Thyroid gland (tissue), 4 donors: Measurements from ENCODE around the gene PAK4. TPM values are rescaled to one million over a fixed set of nuclear protein-coding genes. Genes with fewer than 3 reads are reported as not detected.
A peak's percentile ranks its signal among the peaks of the same experiment; 100 is the strongest.

Experiments used
- DNase-seq, 2 donors: peaks; one replicate each; pipeline ENCODE4 v3.0.0-alpha.2; 2019
- H3K27ac ChIP-seq, 3 donors: fragments of 200-600 bp; sonication (generic); 1 replicate in 2 of 3; 2 replicates in 1 of 3; pipeline ENCODE4 v1.5.1; 2016 to 2019; ENCODE audit warnings: mild to moderate bottlenecking in 1 of 3, moderate library complexity in 1 of 3
- H3K27me3 ChIP-seq: fragments of 200-600 bp; sonication (generic); one replicate; pipeline ENCODE4 v1.5.1; 2019
- H3K36me3 ChIP-seq, 2 donors: fragments of 200-600 bp; sonication (generic); one replicate each; pipeline ENCODE4 v1.5.1; 2016 to 2019
- H3K4me1 ChIP-seq, 2 donors: fragments of 200-600 bp; sonication (generic); one replicate each; pipeline ENCODE4 v1.5.1; 2017 to 2019
- H3K4me3 ChIP-seq, 3 donors: fragments of 200-600 bp; sonication (generic); replicated peaks in 1 of 3; 1 replicate in 2 of 3; 2 replicates in 1 of 3; pipeline ENCODE4 v1.5.1; 2016; ENCODE audit warnings: mild to moderate bottlenecking in 1 of 3
- H3K9me3 ChIP-seq: fragments of 200-600 bp; sonication (generic); one replicate; pipeline ENCODE4 v1.5.1; 2017
- CTCF ChIP-seq, 6 experiments: fragments of 200-600 bp in 3 of 6; fragments of 450-650 bp in 3 of 6; sonication (generic) in 3 of 6; IDR thresholded peaks; one replicate each; pipeline ENCODE4 v1.5.1; 2016 to 2019; ENCODE audit warnings: antibody characterized with exemption in 6 of 6, mild to moderate bottlenecking in 2 of 6, inconsistent platforms in 1 of 6, moderate library complexity in 1 of 6
- POLR2A ChIP-seq, 2 donors: fragments of 450-650 bp; IDR thresholded peaks; one replicate each; pipeline ENCODE4 v1.6.1; 2017; ENCODE audit warnings: antibody characterized with exemption in 2 of 2, mild to moderate bottlenecking in 2 of 2, moderate library complexity in 1 of 2
- WGBS, 2 donors: methylation state at CpG; one replicate each; pipeline ENCODE4 v1.1.5; 2017; 5-methylcytosine and 5-hydroxymethylcytosine counted together
- intact Hi-C: fragments of 100-400 bp; cut with DNase I; formaldehyde crosslinking; loops from one replicate; pipeline ENCODE4 v1.15.1; 2023
- total RNA-seq, 4 donors: library from RNA; depleted of rRNA; stranded (reverse); fragments of >200 nt; gene quantifications; one replicate each; pipeline ENCODE4 v1.2.3, GENCODE V29; 2016

PAK4 gene
- total RNA-seq, 4 donors from 2014 or later = 12.4 to 24.9 (median 23.2) TPM

- H3K9me3 ChIP-seq = no peaks in the 10 kb centered on the region
- no peaks in the 10 kb centered on the region for H3K36me3 ChIP-seq
- intact Hi-C loops = loop anchor here (2.0 kb wide), 1 partner anchor 209 kb away; no protein-coding TSS in a partner anchor
- no peaks in the 10 kb centered on the region for H3K27me3 ChIP-seq
- H3K27ac ChIP-seq = no peak overlapping the region
- peaks cover 0 to 1% of the 10 kb centered on the region in 2 donors for H3K4me1 ChIP-seq
- H3K4me3 ChIP-seq = no peak overlapping the region
- 35 to 56% methylated on average over 1 of the region's 1 CpG for WGBS, 2 donors
- DNase-seq = no peak
- TF ChIP-seq CTCF (IDR thresholded peaks at IDR 0.05) (no peak), POLR2A (IDR thresholded peaks at IDR 0.05) (no peak)
Measured at GRCh38 chr19:39119830-39120229, 5.8 kb upstream of the PAK4 start.

DNA sequence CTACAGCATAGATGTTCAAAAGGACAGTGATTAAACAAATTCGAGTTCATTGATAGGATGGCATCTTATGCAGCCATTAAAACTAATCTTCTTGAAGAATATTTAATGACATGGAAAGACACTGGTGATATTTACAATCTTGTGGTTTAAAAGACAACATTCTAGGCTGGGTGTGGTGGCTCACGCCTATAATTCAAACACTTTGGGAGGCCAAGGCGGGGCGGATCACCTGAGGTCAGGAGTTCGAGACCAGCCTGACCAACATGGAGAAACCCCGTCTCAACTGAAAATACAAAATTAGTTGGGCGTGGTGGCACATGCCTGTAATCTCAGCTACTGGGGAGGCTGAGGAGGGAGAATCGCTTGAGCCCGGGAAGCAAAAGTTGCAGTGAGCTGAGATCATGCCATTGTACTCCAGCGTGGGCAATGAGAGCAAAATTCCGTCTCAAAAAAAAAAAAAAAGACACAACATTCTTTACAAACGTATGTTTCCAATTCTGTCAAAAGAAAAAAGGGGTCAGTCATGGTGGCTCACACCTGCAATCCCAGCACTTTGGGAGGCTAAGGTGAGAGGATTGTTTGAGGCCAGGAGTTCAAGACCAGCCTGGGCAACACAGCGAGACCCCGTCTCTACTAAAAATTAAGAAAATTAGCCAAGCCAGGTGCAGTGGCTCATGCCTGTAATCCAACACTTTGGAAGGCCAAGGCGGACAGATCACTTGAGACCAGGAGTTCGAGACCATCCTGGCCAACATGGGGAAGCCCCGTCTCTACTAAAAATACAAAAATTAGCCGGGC, 2.5 kb upstream of the PAK4 start:
- Histone ChIP-seq H3K9me3 (no peaks in the 10 kb centered on the region), H3K4me1 (peaks cover 14 to 24% of the 10 kb centered on the region in 2 donors), H3K27ac (no peak overlapping the region), H3K36me3 (no peaks in the 10 kb centered on the region), H3K4me3 (no peak overlapping the region), H3K27me3 (no peaks in the 10 kb centered on the region)
- intact Hi-C loops = no loop called here
- DNase-seq = no peak
- WGBS, 2 donors = 80 to 81% methylated on average over 18 of the region's 18 CpGs
- no peak for TF ChIP-seq POLR2A (IDR thresholded peaks at IDR 0.05)
- no peak for TF ChIP-seq CTCF (IDR thresholded peaks at IDR 0.05)

DNA sequence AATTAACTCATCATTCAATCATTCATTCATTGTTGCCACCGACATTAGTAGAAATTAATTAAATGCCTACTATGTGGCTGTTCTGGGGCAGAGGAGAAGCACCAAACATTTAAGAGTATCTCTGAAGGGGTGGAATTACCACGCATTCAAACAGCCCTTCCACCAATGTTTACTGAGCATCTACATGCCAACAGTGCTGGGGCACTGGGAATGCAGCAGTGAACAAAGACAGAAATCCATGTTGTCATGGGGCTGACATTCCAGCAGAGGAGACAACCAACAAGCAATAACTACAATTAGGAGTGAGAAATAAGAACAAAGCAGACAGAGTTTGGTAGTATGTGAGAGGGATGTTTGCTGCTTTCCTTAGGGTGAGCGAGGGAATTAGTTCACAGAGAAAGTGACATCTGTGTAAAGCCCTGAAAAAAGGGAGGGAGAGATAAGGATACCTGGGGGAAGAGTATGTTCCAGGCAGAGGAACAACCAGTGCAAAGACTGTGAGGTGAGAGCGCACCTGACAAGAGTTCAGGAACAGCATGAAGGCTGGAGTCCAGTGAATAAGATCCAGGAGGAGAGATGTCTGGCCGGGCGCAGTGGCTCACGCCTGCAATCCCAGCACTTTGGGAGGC, 1.3 kb upstream of the PAK4 start:
- H3K9me3 ChIP-seq = no peaks in the 10 kb centered on the region
- DNase-seq = no peak
- TF ChIP-seq POLR2A (IDR thresholded peaks at IDR 0.05) = no peak
- no peak for TF ChIP-seq CTCF (IDR thresholded peaks at IDR 0.05)
- 77 to 82% methylated on average over 7 of the region's 7 CpGs for WGBS, 2 donors
- peaks cover 24 to 35% of the 10 kb centered on the region in 2 donors for H3K4me1 ChIP-seq
- H3K27ac ChIP-seq = no peak overlapping the region
- H3K36me3 ChIP-seq = no peaks in the 10 kb centered on the region
- intact Hi-C loops = no loop called here
- H3K27me3 ChIP-seq = no peaks in the 10 kb centered on the region
- no peak overlapping the region for H3K4me3 ChIP-seq

DNA sequence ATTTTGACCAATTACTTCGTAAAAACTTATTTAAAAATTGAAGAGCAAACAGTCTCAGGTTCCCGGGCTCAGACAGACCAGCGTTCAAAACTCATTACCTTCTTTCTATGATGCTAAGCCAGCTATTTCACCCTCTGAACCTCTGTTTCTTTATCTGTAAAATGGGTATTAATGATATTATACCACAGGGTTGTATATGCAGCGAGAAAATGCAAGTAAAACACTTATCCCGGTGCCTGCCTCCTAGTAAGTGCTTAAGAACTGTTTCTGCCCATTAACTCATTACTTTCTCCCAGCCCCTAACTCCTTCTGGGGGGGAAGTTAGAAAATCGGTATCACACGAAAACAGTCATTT, 410 bp upstream of the PAK4 start:
- 29 to 32% methylated on average over 7 of the region's 7 CpGs for whole genome bisulfite sequencing, 2 donors

More for the DNA sequence above, 410 bp upstream of the PAK4 start:
- TF ChIP-seq CTCF (IDR thresholded peaks at IDR 0.05) (no peak), POLR2A (IDR thresholded peaks at IDR 0.05) (no peak)
- intact Hi-C loops = loop anchor here (5.0 kb wide), 2 partner anchors 47 to 62 kb away; no protein-coding TSS in a partner anchor
- no peaks in the 10 kb centered on the region for H3K27me3 ChIP-seq
- peak overlapping the region in 1 of 3 donors; percentile 82 for H3K4me3 ChIP-seq
- peaks cover 28 to 41% of the 10 kb centered on the region in 2 donors for H3K4me1 ChIP-seq
- peak overlapping the region; percentile 55 to 77 (median 71) for H3K27ac ChIP-seq
- no peaks in the 10 kb centered on the region for H3K9me3 ChIP-seq
- no peak for DNase-seq
- H3K36me3 ChIP-seq = no peaks in the 10 kb centered on the region
